ENCODE data around the gene CNTN4.

The CNTN4 gene

GRCh38 chr3:2839876-2840275 is 741.2 kb downstream of the CNTN4 start:
- no peak overlapping the region for H3K4me3 ChIP-seq (ENCODE audit: control insufficient read depth, low read depth, low read length)
- TF ChIP-seq CTCF (conservative IDR thresholded peaks at IDR 0.05; ENCODE audit: control insufficient read depth, insufficient read depth, low read depth, low read length) = no peak
- peak; percentile 62 for DNase-seq (ENCODE audit: low read depth)

- H3K4me3 ChIP-seq (ENCODE audit: control insufficient read depth, low read depth, low read length) = no peak overlapping the region
- no peak for TF ChIP-seq CTCF (conservative IDR thresholded peaks at IDR 0.05; ENCODE audit: control insufficient read depth, insufficient read depth, low read depth, low read length)
- no peak for DNase-seq (ENCODE audit: low read depth)
Observed at GRCh38 chr3:2847062-2847841, 748.6 kb downstream of the CNTN4 start.

- no peak overlapping the region for H3K4me3 ChIP-seq (ENCODE audit: control insufficient read depth, low read depth, low read length)
- no peak for DNase-seq (ENCODE audit: low read depth)
- TF ChIP-seq CTCF (conservative IDR thresholded peaks at IDR 0.05; ENCODE audit: control insufficient read depth, insufficient read depth, low read depth, low read length) = no peak
Observed at GRCh38 chr3:2849092-2849491, 750.4 kb downstream of the CNTN4 start.

- no peak for DNase-seq (ENCODE audit: low read depth)
- TF ChIP-seq CTCF (conservative IDR thresholded peaks at IDR 0.05; ENCODE audit: control insufficient read depth, insufficient read depth, low read depth, low read length) = no peak
- no peak overlapping the region for H3K4me3 ChIP-seq (ENCODE audit: control insufficient read depth, low read depth, low read length)
Observed at GRCh38 chr3:2850701-2851100, 752.0 kb downstream of the CNTN4 start.

- no peak for TF ChIP-seq CTCF (conservative IDR thresholded peaks at IDR 0.05; ENCODE audit: control insufficient read depth, insufficient read depth, low read depth, low read length)
- H3K4me3 ChIP-seq (ENCODE audit: control insufficient read depth, low read depth, low read length) = no peak overlapping the region
- no peak for DNase-seq (ENCODE audit: low read depth)
Observed at GRCh38 chr3:2851361-2851760, 752.7 kb downstream of the CNTN4 start.

GRCh38 chr3:2851835-2852234 is 753.2 kb downstream of the CNTN4 start:
- H3K4me3 ChIP-seq (ENCODE audit: control insufficient read depth, low read depth, low read length) = no peak overlapping the region
- no peak for DNase-seq (ENCODE audit: low read depth)
- TF ChIP-seq CTCF (conservative IDR thresholded peaks at IDR 0.05; ENCODE audit: control insufficient read depth, insufficient read depth, low read depth, low read length) = no peak
